T-helper 9 cell (primary cell): ENCODE measurements around the gene LRIG3.

Experiments used
- DNase-seq: peaks from one replicate; pipeline ENCODE4 v3.0.0-alpha.2; 2020

LRIG3 gene

DNA sequence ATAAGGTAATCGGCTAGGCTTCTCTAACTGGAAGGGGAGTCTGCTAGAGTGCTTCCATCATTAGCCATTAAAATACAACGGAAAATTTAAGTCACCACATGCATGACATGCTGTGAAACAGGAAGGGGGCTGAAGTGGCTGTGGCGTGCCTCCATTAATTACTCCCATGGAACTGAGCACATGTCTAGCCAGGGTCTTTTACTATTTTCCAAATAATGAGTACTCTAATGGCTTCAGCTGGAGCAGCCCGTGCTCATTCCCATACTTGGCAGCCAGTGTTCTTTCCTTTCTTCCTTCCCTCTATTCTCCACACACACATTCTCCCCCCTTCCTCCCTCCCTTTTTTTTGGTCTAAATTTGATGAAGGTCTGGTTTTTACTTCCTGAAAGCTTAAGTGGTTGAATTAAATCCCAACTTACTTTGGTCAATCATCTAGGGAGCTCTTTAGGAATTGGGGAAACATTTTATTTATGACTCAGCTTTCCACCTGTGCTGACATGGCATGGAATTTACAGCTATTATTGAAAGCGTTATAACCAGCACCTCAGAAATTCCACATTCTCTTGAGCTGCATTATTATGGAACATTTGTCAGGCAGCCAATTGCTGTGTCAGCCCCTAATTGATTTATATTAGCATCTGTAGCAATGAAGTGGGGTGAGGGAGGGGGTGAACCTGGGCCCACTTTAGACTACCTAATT lies 72.3 kb downstream of the LRIG3 start:
- no peak for DNase-seq

DNA sequence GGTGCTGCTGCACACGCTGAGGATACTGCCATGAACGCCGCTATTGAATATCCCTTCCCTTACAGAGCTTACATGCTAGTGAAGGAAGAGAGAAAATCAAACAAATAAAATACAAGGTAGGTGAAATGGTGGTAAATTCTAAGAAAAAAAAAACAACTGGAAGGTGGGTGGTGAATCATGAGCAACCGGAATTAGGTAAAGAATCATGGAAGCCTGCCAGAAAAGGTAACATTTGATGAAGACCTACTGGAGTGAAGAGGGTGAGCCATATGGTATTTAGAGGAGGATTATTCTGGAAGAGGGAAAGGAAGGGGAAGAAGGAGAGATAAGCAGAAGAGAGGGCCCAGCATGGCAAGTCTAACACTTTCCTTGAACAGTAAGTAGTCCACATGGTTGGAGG lies 76.1 kb downstream of the LRIG3 start:
- no peak for DNase-seq

DNA sequence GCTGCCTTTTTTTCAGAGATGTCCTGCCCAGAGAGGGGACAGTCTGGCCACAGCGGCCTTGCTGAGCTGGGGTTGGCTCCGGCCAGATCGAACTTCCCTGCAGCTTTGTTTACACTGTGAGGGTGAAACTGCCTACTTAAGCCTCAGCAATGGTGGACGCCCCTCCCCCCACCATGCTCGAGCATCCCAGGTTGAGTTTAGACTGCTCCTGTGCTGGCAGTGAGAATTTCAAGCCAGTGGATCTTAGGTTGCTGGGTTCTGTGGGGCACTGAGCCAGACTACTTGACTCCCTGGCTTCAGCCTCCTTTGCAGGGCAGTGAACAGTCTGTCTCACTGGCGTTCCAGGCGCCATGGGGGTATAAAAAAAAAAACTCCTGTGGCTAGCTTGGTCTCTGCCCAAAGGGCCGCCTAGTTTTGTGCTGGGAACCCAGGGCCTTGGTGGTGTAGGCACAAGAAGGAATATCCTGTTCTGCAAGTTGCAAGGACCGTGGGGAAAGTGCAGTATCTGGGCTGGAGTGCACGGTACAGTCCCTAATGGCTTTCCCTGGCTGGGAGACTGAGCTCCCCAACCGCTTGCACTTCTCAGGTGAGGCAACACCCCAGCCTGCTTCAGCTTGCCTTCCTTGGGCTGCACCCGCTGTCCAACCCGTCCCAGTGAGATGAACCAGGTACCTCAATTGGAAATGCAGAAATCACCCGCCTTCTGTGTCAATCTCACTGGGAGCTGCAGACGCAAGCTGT lies 79.1 kb downstream of the LRIG3 start:
- DNase-seq: no peak

DNA sequence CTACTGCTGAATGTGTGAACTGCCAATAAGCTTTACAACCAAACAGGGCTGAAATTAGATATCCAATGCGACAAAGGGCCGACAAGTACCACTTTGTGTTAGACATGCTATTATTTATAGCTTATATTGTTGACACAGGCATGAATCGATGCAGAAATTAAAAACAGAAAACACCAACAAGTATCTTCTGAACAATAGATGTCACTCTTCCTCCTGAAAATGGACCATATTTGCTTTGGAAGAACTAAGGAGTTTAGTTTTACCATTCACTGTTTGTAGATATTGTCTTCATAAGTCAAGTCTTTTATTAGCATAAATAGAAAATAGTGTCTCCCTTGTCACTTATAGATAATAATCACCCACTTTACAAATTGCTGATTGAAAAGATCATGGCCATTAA lies 86.5 kb downstream of the LRIG3 start:
- DNase-seq: no peak

DNA sequence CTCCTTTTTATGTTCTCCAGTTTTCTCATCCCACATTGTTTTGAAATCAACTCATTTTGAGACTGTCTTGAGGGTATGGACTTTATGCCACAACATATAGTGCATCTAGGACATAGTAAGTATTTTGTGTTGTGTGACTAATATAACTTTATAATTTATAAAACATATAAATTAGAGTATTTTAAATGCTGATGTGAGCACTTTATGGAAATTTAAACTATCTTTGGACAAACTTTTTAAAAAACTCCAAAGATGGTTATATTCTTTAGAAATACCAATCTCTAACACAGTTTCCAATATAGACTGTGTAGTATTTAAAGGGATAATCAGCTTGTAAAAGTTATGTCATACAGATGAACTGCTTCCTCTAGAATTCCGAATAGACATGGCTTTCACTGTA lies 87.4 kb downstream of the LRIG3 start:
- DNase-seq: no peak
